ACC112 (cell line): Measurements from ENCODE around the gene ETFB.
A peak's percentile ranks its signal among the peaks of the same experiment; 100 is the strongest.

Experiments used
- H2AFZ ChIP-seq: fragments of 200-600 bp; sonication (generic); one replicate; pipeline ENCODE4 v1.6.0; 2017; ENCODE audit warnings: antibody characterized with exemption, low read length; ENCODE audit not compliant: unreplicated experiment
- H3K27ac ChIP-seq: fragments of 200-600 bp; sonication (generic); 2 replicates; pipeline ENCODE4 v1.5.1; 2014; ENCODE audit warnings: low read depth, mild to moderate bottlenecking, antibody characterized with exemption, low read length, moderate library complexity
- H3K27me3 ChIP-seq: fragments of 200-600 bp; sonication (generic); 2 replicates; pipeline ENCODE4 v1.6.1; 2014; ENCODE audit warnings: mild to moderate bottlenecking, antibody characterized with exemption, low read length, moderate library complexity, mixed read lengths; ENCODE audit not compliant: insufficient read depth
- H3K36me3 ChIP-seq: fragments of 200-600 bp; sonication (generic); 2 replicates; pipeline ENCODE4 v1.6.1; 2016; ENCODE audit warnings: mild to moderate bottlenecking, antibody characterized with exemption, low read length, moderate library complexity, mixed read lengths; ENCODE audit not compliant: insufficient read depth
- H3K4me1 ChIP-seq: fragments of 200-600 bp; sonication (generic); one replicate; pipeline ENCODE4 v1.6.1; 2016; ENCODE audit warnings: low read length, mixed read lengths; ENCODE audit not compliant: insufficient read depth, unreplicated experiment, control insufficient read depth
- H3K4me3 ChIP-seq: fragments of 200-600 bp; sonication (generic); 2 replicates; pipeline ENCODE4 v1.5.1; 2014; ENCODE audit warnings: mild to moderate bottlenecking, low read depth, low read length
- H3K79me2 ChIP-seq: fragments of 200-600 bp; sonication (generic); one replicate; pipeline ENCODE4 v1.6.0; 2016; ENCODE audit warnings: low read length; ENCODE audit not compliant: control insufficient read depth, unreplicated experiment, insufficient read depth

ETFB gene

GRCh38 chr19:51337861-51338562 lies 28.2 kb downstream of the ETFB start:
- H3K36me3 ChIP-seq, result no peaks in the 10 kb centered on the region
- no peak overlapping the region for H2AFZ ChIP-seq
- peak overlapping the region; percentile 81; the same call in 1 of the 2 replicates for H3K4me3 ChIP-seq
- no peaks in the 10 kb centered on the region for H3K79me2 ChIP-seq
- no peaks in the 10 kb centered on the region for H3K4me1 ChIP-seq
- 0 out of 2 replicates have a peak overlapping the region, but pooled peaks have one; percentile 30 for H3K27ac ChIP-seq
- H3K27me3 ChIP-seq, result no peaks in the 10 kb centered on the region

DNA sequence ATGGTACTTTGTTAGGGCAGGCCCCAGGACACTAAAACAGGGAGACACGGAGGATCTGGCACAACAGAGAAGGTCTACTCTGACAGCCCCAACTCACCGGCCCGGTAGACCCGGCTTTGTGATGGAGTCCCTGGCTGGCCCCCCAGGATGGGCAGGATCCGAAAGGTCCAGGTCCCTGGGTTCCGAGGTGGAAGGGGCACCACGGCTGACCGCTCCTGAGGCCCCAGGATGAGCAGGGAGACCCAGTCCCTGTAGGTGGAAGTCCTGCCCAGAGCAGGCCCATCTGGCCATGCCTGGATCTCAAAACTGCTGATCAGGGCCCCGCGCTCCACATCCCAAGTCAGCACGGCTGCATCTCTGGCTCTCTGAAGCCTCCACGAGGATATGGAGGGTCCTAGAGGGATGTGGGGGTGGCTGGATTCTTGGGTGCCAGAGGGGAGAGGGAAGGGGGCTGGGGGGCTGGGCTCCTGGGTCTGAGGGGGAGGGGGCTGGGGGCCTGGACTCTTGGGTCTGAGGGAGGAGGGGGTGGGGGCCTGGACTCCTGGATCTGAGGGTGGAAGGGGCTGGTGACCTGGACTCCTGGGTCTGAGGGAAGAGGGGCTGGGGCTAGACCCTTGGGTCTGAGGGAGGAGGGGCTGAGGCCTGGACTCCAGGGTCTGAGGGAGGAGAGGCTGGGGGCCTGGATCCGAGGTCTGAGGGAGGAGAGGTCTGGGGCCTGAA lies 28.9 kb downstream of the ETFB start:
- Histone ChIP-seq H2AFZ (no peak overlapping the region), H3K79me2 (no peaks in the 10 kb centered on the region), H3K4me3 (no peak overlapping the region), H3K27me3 (no peaks in the 10 kb centered on the region), H3K36me3 (no peaks in the 10 kb centered on the region), H3K27ac (no peak overlapping the region), H3K4me1 (no peaks in the 10 kb centered on the region)

GRCh38 chr19:51333836-51334460 lies 32.2 kb downstream of the ETFB start:
- Histone ChIP-seq H3K4me3 (no peak overlapping the region), H3K79me2 (no peaks in the 10 kb centered on the region), H3K4me1 (no peaks in the 10 kb centered on the region), H3K27ac (no peak overlapping the region), H3K36me3 (no peaks in the 10 kb centered on the region), H3K27me3 (no peaks in the 10 kb centered on the region), H2AFZ (no peak overlapping the region)

- H2AFZ ChIP-seq, result no peak overlapping the region
- no peaks in the 10 kb centered on the region for H3K36me3 ChIP-seq
- H3K79me2 ChIP-seq, result no peaks in the 10 kb centered on the region
- no peak overlapping the region for H3K27ac ChIP-seq
- no peaks in the 10 kb centered on the region for H3K4me1 ChIP-seq
- H3K27me3 ChIP-seq, result peaks cover 12% of the 10 kb centered on the region
- no peak overlapping the region for H3K4me3 ChIP-seq
These were observed 34.5 kb downstream of the ETFB start for GRCh38 chr19:51331716-51332115.

DNA sequence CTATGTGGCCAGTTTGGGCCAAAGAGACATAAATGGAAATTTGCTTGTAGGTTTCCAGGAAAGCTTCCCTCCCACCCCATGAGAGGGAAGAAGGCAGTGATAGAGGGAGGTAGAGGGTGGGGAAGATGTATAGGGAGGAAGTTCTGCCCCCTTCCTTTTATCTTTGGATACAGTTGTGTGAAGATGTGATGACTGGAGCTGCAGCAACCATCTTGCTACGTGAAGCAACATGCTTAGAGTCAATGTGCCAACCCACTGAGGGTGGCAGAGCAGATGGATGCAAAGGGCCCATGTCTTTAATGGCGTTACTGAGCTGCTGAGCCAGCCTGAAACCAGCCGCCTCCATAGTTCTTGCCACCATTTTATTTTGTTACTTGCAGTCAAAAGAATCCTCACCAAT lies 35.0 kb downstream of the ETFB start:
- Histone ChIP-seq H3K4me3 (no peak overlapping the region), H3K27me3 (peaks cover 17% of the 10 kb centered on the region), H3K79me2 (no peaks in the 10 kb centered on the region), H3K4me1 (no peaks in the 10 kb centered on the region), H3K27ac (no peak overlapping the region), H2AFZ (no peak overlapping the region), H3K36me3 (no peaks in the 10 kb centered on the region)

GRCh38 chr19:51330366-51330765 lies 35.8 kb downstream of the ETFB start:
- Histone ChIP-seq H3K36me3 (no peaks in the 10 kb centered on the region), H3K4me1 (no peaks in the 10 kb centered on the region), H3K4me3 (no peak overlapping the region), H3K79me2 (no peaks in the 10 kb centered on the region), H3K27ac (no peak overlapping the region), H3K27me3 (peaks cover 22% of the 10 kb centered on the region), H2AFZ (no peak overlapping the region)

DNA sequence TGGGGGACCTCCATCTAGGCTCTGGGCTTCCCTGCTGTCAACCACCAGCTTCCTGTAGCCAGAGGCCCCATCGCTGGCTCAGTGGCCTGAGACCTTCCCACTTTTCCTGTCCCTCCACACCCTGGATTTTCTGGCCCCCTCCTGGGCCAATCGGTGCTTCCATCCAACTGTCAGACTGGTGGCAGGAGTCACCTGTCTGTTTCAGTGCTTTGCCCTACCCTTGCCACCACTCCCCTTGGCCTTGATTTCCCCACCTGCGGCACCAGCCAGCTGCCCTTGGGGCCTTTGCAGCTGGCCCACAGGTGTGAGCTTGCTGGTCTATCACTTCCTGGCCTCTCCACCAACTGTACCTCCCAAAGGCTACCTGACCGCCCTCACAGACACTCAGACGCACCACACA lies 36.8 kb downstream of the ETFB start:
- Histone ChIP-seq H3K36me3 (no peaks in the 10 kb centered on the region), H3K4me1 (no peaks in the 10 kb centered on the region), H3K27me3 (peaks cover 22% of the 10 kb centered on the region), H2AFZ (no peak overlapping the region), H3K27ac (no peak overlapping the region), H3K4me3 (no peak overlapping the region), H3K79me2 (no peaks in the 10 kb centered on the region)

- no peak overlapping the region for H2AFZ ChIP-seq
- H3K79me2 ChIP-seq, result no peaks in the 10 kb centered on the region
- peak overlapping the region; percentile 39; the same call in 1 of the 2 replicates for H3K4me3 ChIP-seq
- peaks cover 29% of the 10 kb centered on the region for H3K27me3 ChIP-seq
- no peak overlapping the region for H3K27ac ChIP-seq
- H3K36me3 ChIP-seq, result no peaks in the 10 kb centered on the region
- no peaks in the 10 kb centered on the region for H3K4me1 ChIP-seq
These were observed 38.9 kb downstream of the ETFB start for GRCh38 chr19:51327066-51328001.

DNA sequence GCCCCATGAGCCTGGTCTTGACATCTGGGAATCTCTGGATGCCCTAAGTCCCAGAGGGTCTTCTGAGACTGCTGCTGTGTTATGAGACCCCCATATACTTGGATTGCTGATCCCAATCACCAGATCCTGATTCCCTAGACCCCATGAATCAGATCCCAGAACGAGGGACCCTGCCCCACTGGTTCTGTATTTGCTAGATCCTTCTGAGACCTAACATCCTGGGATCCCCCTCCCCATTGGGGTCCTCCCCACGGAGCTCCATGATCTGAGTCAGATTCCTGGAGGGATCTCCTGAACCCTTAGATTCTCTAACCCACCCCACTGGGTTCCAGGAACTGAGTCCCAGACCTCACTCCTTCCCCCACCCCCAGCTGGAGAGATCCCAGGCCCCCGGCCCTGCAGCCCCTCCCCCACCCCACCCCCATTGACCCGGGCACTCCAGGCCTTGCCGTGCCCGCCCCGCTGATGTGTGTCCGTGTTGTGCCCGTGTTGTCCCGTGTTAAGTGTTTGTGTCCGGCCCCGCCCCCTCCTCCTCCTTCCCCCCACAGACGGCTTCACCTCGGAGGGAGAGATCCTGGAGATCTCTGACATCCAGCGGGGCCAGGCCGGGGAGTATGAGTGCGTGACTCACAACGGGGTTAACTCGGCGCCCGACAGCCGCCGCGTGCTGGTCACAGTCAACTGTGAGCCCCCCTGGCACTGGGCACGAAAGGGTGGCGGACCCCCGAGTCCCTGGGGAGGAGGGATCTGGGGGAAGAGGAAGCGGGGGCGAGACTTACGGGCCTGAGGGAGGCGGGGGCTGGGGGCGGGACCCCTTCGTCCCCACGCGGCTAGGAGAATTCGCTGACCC lies 39.7 kb downstream of the ETFB start:
- Histone ChIP-seq H3K36me3 (no peaks in the 10 kb centered on the region), H3K4me3 (no peak overlapping the region), H2AFZ (no peak overlapping the region), H3K4me1 (no peaks in the 10 kb centered on the region), H3K79me2 (no peaks in the 10 kb centered on the region), H3K27ac (no peak overlapping the region), H3K27me3 (peaks cover 29% of the 10 kb centered on the region)
